ENCODE measurements around the gene CIBAR2.

CIBAR2 gene

DNA sequence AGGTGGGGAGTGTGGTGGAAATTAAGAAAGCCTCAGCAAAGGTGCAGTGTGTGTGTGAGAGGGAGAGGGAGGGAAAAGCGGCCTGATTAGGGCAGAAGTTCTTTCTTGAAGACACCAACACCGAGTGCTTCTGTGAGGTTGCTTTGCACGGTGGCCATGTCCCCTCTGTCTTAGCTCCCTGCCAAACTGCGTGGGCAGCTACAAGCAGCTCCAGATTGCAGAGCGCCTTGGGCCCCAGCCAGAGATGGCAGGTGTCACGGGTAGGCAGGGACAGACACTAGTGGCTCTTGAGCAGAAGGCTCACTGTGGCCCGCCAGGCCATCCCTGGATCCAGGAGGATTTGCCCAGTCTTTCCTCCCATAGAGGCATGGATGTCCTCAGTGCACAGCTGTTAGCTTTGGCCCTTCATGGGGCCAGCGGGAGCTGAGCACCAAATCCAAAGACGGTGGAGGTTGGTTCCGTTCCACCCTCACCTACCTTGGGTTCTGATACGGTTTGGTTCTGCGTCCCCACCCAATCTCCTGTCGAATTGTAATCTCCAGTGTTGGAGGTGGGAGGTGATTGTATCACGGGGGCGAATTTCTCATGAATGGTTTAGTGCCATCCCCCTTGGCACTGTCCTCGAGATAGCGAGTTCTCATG is 63.2 kb downstream of the CIBAR2 start:
- DNase-seq (ENCODE audit: low read depth, low spot score), result no peak
- H3K27ac ChIP-seq, result no peak overlapping the region
